ENCODE data around the gene GABRA5.

- TF ChIP-seq CTCF (conservative IDR thresholded peaks at IDR 0.05; ENCODE audit: low read depth, low read length) (no peak), POLR2A (IDR thresholded peaks at IDR 0.05; ENCODE audit: low read depth, low read length) (no peak), CEBPB (IDR thresholded peaks at IDR 0.05; ENCODE audit: low read depth, low read length) (no peak), RCOR1 (IDR thresholded peaks at IDR 0.05; ENCODE audit: insufficient replicate concordance, low read length) (no peak), MAFK (IDR thresholded peaks at IDR 0.05; ENCODE audit: low read depth, low read length) (no peak), CHD1 (IDR thresholded peaks at IDR 0.05; ENCODE audit: low read depth, low read length) (no peak), MAZ (IDR thresholded peaks at IDR 0.05; ENCODE audit: borderline replicate concordance, low read depth, low read length) (no peak), USF2 (IDR thresholded peaks at IDR 0.05; ENCODE audit: low read depth, low read length) (no peak), ELK1 (IDR thresholded peaks at IDR 0.05; ENCODE audit: borderline replicate concordance, low read depth, low read length) (no peak), RFX5 (IDR thresholded peaks at IDR 0.05; ENCODE audit: low read depth, low read length) (no peak), RAD21 (IDR thresholded peaks at IDR 0.05; ENCODE audit: low read length) (no peak), BHLHE40 (IDR thresholded peaks at IDR 0.05; ENCODE audit: low read depth, low read length) (no peak), MXI1 (IDR thresholded peaks at IDR 0.05; ENCODE audit: borderline replicate concordance, low read depth, low read length) (no peak)
These were observed 2.8 kb downstream of the GABRA5 start for GRCh38 chr15:26869628-26870027.

All from IMR-90 (cell line).